ENCODE results near the gene MACROD2.

GRCh38 chr20:14126856-14127255 is 131.5 kb downstream of the MACROD2 start:
- no peak for TF ChIP-seq EZH2 (IDR thresholded peaks at IDR 0.05; ENCODE audit: low read length)
- TF ChIP-seq, protein P1, sequence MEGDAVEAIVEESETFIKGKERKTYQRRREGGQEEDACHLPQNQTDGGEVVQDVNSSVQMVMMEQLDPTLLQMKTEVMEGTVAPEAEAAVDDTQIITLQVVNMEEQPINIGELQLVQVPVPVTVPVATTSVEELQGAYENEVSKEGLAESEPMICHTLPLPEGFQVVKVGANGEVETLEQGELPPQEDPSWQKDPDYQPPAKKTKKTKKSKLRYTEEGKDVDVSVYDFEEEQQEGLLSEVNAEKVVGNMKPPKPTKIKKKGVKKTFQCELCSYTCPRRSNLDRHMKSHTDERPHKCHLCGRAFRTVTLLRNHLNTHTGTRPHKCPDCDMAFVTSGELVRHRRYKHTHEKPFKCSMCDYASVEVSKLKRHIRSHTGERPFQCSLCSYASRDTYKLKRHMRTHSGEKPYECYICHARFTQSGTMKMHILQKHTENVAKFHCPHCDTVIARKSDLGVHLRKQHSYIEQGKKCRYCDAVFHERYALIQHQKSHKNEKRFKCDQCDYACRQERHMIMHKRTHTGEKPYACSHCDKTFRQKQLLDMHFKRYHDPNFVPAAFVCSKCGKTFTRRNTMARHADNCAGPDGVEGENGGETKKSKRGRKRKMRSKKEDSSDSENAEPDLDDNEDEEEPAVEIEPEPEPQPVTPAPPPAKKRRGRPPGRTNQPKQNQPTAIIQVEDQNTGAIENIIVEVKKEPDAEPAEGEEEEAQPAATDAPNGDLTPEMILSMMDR (optimal IDR thresholded peaks at IDR 0.05 in 1 of 3, IDR thresholded peaks at IDR 0.05 in 1 of 3, conservative IDR thresholded peaks at IDR 0.05 in 1 of 3; ENCODE audit: extremely low read depth in 1 of 3, insufficient read depth in 2 of 3, low read length in 3 of 3), result no peak
